Mucosa of stomach (tissue), 1 donor: ENCODE results near the gene TRIM67.
A peak's percentile ranks its signal among the peaks of the same experiment; 100 is the strongest.
"Not testable (repeated sequence)": the region's sequence is repeated elsewhere in the genome, so short reads cannot be mapped to it uniquely, and the experiment has no call there.

Source experiments
- H3K27me3 ChIP-seq: one replicate; pipeline ENCODE4 v1.7.0; 2013; ENCODE audit warnings: mild to moderate bottlenecking, low read length; ENCODE audit not compliant: control insufficient read depth, insufficient read depth
- H3K36me3 ChIP-seq: one replicate; pipeline ENCODE4 v1.7.0; 2013; ENCODE audit warnings: low read length; ENCODE audit not compliant: control insufficient read depth, insufficient read depth
- H3K4me1 ChIP-seq: one replicate; pipeline ENCODE4 v1.7.0; 2013; ENCODE audit warnings: mild to moderate bottlenecking, low read length; ENCODE audit not compliant: control insufficient read depth, insufficient read depth
- H3K4me3 ChIP-seq: one replicate; pipeline ENCODE4 v1.7.0; 2013; ENCODE audit warnings: low read length
- H3K9ac ChIP-seq: one replicate; pipeline ENCODE4 v1.7.0; 2013; ENCODE audit warnings: mild to moderate bottlenecking, low read length, moderate library complexity
- H3K9me3 ChIP-seq: one replicate; pipeline ENCODE4 v1.7.0; 2013; ENCODE audit warnings: mild to moderate bottlenecking, low read length, moderate library complexity; ENCODE audit not compliant: control insufficient read depth
- donor health status: Pancreatic carcinoma.

Gene TRIM67

DNA sequence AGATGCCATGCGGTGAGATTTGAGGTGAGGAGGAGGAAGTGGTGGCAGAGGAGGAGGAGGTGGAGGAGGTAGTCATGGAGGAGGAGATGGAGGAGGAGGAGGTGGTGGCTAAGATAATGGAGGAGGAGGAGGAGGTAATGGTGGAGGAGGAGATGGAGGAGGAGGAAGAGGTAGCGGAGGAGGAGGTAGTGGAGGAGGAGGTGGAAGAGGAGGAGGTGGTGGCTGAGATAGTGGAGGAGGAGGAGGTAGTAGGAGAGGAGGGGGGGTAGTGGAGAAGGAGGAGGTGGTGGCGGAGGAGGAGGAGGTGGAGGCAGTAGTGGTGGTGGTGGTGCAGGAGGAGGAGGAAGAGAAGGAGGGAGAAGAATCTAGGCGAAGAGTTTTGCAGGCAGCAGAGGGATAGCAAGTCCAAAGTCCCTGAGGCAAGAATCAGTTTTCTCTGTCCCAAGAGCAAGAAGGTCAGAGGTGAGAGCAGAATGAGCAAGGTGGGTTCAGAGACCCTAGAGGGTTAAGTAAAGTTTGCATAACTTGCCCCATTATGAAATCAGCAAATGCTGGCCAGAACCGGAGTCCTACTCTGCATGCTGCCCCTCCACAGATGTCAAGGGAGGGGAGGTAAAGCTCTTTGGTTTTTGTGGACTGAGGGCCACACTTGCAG lies 40.2 kb downstream of the TRIM67 start:
- H3K27me3 ChIP-seq = peaks cover 10% of the 10 kb centered on the region
- H3K4me1 ChIP-seq = no peaks in the 10 kb centered on the region
- H3K36me3 ChIP-seq = no peaks in the 10 kb centered on the region
- H3K9me3 ChIP-seq = no peaks in the 10 kb centered on the region
- no peak overlapping the region for H3K9ac ChIP-seq
- H3K4me3 ChIP-seq = no peak overlapping the region

DNA sequence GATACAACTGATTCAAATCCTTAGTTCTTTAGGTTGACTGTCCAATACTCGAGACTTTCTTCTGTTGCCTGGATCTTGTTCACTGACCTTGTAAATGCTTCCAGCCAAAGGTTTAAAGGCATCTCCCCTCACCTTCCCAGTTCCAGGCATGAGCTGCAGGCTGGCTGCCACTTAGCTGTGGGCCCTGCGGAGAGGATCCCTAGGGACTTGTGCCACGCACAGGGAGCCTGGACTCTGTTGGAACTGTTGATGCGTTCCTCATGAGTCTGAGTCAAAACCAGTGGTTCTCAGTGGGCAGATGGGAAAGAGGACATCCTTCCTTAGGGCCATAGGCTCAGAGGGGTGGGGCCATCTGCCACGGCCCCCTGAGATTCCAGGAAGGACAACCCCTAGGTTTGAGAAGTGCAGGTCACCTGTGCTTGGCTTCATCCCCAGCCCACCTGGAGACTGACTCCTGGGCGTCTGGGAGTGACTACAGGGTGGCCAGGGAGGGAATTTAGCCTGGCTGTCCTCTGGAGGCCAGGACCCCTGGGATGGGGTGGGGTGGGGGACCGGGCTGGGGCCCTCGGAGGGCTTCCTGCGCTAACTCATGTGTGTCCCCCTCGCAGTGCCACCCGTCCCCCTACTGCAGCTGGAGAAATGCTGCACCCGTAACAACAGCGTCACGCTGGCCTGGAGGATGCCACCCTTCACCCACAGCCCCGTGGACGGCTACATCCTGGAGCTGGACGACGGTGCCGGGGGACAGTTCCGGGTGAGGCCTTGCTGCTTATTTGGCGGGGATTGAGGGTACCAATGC lies 41.6 kb downstream of the TRIM67 start:
- Histone ChIP-seq H3K9ac (no peak overlapping the region), H3K36me3 (no peaks in the 10 kb centered on the region), H3K9me3 (no peaks in the 10 kb centered on the region), H3K4me3 (no peak overlapping the region), H3K4me1 (no peaks in the 10 kb centered on the region), H3K27me3 (peaks cover 10% of the 10 kb centered on the region)

DNA sequence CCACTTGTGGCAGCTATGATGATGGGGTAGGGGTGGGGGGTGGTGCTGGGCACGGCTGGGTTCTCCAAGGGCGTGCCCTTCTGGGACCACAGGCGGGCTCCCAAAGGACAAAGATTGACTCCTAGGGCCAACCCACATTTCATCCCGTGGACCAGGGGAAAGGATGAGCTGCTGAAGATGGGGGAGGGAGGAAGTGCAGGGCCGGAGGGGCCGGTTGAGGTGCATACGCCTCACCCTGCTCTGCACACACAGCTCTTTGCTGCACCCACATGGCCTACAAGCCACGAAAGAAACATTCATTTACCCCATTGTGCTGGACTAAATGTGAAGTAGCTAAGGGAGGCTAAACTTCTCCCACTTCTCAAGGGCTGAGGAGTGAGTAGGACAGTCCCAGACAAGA lies 45.0 kb downstream of the TRIM67 start:
- Histone ChIP-seq H3K4me1 (no peaks in the 10 kb centered on the region), H3K9me3 (no peaks in the 10 kb centered on the region), H3K27me3 (peaks cover 9% of the 10 kb centered on the region), H3K9ac (no peak overlapping the region), H3K4me3 (no peak overlapping the region), H3K36me3 (no peaks in the 10 kb centered on the region)

DNA sequence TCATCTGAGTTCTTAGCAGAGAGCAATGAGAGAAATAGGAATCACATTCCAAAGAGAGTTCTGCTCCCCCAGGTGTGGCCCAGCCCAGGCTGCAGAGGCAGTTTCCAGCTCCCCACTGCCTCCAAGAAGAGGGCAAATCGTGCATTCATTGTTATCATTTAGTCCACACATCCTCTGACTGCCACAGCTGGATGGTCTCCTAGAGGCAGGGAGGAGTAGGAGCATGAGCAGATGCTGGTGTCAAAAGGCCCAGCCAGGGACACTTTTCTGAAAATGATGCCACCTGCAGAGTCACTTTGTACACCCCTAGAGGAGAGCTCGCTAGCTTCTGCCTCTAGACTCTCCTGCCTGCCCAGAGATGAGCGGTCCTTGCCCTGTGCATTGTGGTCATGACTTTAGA lies 45.6 kb downstream of the TRIM67 start:
- Histone ChIP-seq H3K9me3 (no peaks in the 10 kb centered on the region), H3K36me3 (no peaks in the 10 kb centered on the region), H3K4me1 (no peaks in the 10 kb centered on the region), H3K4me3 (no peak overlapping the region), H3K9ac (no peak overlapping the region), H3K27me3 (peaks cover 3% of the 10 kb centered on the region)

DNA sequence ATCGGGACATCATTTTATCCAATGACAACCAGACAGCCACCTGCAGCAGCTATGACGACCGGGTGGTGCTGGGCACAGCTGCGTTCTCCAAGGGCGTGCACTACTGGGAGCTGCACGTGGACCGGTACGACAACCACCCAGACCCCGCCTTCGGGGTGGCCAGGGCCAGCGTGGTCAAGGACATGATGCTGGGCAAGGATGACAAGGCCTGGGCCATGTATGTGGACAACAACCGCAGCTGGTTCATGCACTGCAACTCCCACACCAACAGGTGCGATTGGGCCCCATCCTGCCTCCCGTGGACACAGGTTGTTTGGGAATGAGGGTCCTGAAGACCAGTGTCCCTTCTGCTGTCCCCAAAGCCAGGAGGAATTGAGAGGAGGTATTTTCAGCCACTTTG lies 47.1 kb downstream of the TRIM67 start:
- Histone ChIP-seq H3K4me1 (no peaks in the 10 kb centered on the region), H3K4me3 (no peak overlapping the region), H3K9me3 (no peaks in the 10 kb centered on the region), H3K9ac (no peak overlapping the region), H3K36me3 (no peaks in the 10 kb centered on the region), H3K27me3 (no peaks in the 10 kb centered on the region)

DNA sequence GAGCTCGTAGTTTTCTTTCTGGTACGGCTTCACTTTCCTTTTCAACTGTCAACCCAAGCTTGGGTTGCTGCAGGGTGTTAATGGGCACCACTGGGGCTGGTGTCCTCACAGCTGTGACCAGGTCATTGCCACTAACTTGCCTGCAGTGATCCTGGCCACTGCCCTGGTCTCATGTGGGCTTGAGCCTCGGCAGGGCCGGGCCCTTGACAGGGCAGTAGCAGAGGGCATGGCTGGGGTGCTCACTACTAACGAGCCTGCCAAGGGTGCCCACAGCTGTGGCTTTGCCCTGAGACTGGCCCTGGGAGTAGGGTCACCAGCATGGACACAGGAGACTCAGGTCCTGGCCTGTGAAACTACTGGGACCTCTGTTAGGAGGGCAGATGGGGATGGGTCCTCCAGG lies 47.7 kb downstream of the TRIM67 start:
- Histone ChIP-seq H3K27me3 (no peaks in the 10 kb centered on the region), H3K4me1 (no peaks in the 10 kb centered on the region), H3K36me3 (no peaks in the 10 kb centered on the region), H3K9ac (no peak overlapping the region), H3K4me3 (no peak overlapping the region), H3K9me3 (no peaks in the 10 kb centered on the region)

DNA sequence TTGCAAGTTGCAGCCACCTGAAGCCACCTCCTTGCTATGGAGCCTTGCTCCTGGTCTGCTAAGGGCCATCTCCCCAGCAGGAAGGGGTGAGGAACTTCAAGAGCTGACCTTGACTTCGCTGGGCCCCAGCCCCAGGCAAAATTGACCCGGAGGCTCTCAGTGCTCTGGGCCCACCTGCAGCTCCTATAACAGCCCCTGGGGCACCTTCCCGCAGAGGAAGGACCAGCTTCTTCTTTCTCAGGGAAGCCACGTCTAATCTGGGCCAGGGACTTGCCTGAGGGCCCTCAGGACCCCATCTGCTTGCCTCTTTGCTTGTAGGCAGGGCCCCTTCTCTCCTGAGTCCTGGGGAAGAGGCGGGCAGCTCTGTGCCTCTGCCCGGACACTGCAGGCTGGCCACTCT lies 48.3 kb downstream of the TRIM67 start:
- Histone ChIP-seq H3K27me3 (no peaks in the 10 kb centered on the region), H3K9me3 (no peaks in the 10 kb centered on the region), H3K4me1 (no peaks in the 10 kb centered on the region), H3K9ac (no peak overlapping the region), H3K36me3 (no peaks in the 10 kb centered on the region), H3K4me3 (no peak overlapping the region)

DNA sequence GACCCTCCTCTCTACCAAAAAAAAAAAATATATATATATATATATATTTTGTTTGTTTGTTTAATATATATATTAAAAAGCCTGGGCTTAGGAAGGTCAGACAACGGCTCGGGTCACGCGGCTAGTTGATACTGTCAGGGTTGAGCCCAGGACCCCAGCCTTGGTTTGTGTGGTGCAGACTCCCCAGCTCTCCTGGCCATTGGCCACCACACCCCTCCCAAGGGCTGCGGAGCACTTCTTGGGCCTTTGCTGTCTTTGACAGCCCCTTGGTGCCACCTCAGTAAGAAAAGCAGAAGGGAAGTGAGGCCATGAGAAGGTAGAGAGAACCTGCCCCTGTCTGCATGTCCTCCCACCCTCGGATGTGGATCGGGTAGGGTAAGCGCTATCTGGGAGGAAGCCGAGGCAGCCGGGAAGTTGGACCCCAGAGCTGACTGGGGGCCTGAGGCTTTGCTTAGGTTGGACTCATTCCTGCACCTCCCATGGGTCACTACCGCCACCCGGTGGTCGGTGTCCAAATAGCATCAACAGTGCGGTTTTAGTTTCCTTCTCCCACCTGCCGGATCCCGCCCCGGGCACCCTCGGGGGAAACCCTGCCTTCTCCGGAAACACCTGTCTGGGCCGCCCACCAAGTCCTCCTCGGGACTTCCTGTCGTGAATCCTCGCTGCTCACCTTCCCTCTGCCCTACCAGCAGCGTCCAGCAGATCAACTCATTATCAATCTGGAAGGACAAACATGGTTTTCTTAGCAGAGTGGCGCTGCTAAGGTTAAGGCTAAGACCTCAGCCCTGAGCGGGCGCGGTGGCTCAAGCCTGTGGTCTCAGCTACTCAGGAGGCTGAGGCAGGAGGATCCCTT lies 49.4 kb downstream of the TRIM67 start:
- no peaks in the 10 kb centered on the region for H3K9me3 ChIP-seq
- no peaks in the 10 kb centered on the region for H3K27me3 ChIP-seq
- H3K4me3 ChIP-seq = peak overlapping the region; percentile 49
- H3K4me1 ChIP-seq = no peaks in the 10 kb centered on the region
- H3K9ac ChIP-seq = peak overlapping the region; percentile 77
- no peaks in the 10 kb centered on the region for H3K36me3 ChIP-seq

DNA sequence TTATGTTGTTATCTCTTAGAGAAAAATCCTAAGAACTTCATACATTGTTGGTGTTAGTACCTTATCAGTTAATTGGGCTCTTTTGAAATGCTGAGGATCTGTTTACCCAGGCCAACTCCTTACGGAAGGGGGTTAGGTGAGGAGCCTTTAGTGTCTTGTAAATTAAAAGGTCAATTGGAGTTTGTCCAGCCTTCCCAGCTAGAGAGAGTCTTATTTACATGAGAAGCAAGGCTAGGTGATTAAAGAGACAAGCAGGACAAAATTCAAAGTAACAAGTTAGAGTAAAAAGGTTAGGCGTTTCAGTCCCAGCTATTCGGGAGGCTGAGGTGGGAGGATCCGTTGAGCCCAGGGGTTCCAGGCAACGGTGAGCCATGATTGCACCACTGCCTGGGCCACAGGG lies 50.4 kb downstream of the TRIM67 start:
- not testable (repeated sequence) for H3K9ac ChIP-seq, H3K9me3 ChIP-seq, H3K27me3 ChIP-seq, H3K36me3 ChIP-seq, H3K4me3 ChIP-seq
- peaks cover 10% of the 10 kb centered on the region for H3K4me1 ChIP-seq

DNA sequence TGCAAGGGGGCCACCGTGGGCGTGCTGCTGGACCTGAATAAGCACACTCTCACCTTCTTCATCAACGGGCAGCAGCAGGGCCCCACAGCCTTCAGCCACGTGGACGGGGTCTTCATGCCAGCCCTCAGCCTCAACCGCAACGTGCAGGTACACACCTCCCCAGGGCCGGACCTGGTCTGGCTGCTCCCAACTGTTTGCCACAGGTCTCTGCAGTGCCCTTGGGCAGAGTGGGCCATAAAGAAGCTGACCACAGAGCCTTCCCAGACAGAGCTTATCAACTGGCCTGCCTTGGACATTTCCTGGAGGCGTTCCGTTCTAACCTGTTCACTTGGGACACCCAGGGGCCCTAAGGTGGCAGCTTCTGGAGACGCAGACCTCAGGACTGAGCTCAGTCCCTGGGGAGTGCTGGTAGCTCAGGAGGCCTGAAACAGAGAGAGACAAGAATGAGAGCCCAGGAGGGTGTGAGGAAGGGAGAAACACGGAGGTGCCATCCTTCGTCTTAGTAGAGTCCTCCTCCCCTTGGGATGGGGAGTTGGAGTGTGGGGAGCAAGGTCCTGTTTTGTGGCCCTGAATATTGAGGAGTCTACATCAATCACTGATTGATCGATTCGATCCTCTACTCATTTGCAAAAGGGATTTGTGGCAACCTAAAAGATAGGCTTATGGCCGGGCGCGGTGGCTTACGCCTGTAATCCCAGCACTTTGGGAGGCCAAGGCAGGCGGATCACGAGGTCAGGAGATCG lies 52.1 kb downstream of the TRIM67 start:
- H3K9ac ChIP-seq = no peak overlapping the region

DNA sequence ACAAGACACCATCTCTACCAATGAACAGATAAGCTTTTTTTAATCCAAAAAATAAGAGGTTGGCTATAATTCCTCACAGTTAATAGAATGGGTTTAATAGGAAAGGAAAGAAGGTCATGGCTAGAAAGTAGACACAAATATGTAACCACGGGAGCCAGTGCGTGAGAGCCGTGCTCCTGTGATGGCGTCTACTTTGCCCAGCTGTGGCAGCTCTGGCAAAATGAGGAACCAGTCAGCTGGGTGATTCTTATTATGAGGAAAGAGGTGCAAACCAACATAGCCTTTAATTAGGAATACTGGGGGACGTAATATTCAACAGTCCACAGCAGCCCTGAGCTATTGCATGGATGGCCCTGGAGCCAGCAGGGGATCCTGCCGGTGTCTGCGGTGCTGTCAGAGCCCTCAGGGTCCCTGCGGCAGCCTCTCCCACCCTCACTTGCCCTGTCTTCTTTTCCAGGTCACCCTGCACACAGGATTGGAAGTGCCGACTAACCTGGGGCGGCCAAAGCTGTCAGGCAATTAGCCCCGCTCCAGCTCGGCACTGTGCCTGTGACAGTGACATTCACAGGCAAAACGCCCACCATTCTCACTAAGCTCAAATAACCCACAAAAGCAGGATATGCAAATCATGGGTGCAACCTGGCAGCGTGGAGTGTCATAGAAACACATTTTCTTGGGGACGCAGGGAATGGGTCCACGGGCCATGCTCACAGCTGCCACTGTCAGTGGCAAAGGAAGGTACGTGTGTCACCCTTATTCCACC lies 53.2 kb downstream of the TRIM67 start:
- no peak overlapping the region for H3K4me3 ChIP-seq
- H3K27me3 ChIP-seq = peaks cover 4% of the 10 kb centered on the region
- no peaks in the 10 kb centered on the region for H3K9me3 ChIP-seq
- no peak overlapping the region for H3K9ac ChIP-seq
- no peaks in the 10 kb centered on the region for H3K36me3 ChIP-seq
- H3K4me1 ChIP-seq = peaks cover 12% of the 10 kb centered on the region

More for the DNA sequence above, 52.1 kb downstream of the TRIM67 start:
- Histone ChIP-seq H3K9me3 (no peaks in the 10 kb centered on the region), H3K4me3 (no peak overlapping the region), H3K4me1 (peaks cover 12% of the 10 kb centered on the region), H3K36me3 (no peaks in the 10 kb centered on the region), H3K27me3 (peaks cover 4% of the 10 kb centered on the region)
